GM21515 (cell line): Measurements from ENCODE around the gene C19orf53.

Source experiments
- ATAC-seq: cut with Tn5 transposase; IDR thresholded peaks from one replicate; pipeline ENCODE4 v1.9.1; 2021; ENCODE audit not compliant: unreplicated experiment

C19orf53 gene

DNA sequence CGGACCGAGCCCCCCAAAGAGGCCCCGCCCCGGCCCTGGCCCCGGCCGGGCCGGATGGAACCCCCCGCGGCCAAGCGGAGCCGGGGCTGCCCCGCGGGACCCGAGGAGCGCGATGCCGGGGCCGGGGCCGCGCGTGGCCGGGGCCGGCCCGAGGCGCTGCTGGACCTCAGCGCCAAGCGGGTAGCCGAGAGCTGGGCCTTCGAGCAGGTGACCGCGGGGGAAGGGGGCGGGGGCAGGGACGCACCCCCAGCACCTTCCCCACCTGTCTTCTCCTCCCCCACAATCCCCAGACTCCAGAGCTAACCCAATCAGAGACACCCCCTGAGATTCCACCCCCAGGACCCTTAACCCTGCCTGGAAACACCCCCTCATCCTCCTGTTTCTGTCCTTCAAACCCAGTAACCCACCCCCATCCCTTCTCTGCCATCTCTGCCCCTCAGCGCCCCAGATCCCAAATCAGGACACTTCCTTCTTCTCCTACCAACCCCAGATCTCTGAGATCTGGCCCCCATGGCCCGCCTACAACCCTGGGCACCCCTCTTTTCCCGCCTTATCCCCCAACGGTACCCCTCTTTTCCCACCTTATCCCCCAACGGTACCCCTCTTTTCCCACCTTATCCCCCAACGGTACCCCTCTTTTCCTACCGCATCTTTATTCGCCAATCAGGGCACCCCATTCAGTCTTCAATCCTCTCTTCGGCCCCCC lies 21.5 kb downstream of the C19orf53 start:
- peak; percentile 38 for ATAC-seq

DNA sequence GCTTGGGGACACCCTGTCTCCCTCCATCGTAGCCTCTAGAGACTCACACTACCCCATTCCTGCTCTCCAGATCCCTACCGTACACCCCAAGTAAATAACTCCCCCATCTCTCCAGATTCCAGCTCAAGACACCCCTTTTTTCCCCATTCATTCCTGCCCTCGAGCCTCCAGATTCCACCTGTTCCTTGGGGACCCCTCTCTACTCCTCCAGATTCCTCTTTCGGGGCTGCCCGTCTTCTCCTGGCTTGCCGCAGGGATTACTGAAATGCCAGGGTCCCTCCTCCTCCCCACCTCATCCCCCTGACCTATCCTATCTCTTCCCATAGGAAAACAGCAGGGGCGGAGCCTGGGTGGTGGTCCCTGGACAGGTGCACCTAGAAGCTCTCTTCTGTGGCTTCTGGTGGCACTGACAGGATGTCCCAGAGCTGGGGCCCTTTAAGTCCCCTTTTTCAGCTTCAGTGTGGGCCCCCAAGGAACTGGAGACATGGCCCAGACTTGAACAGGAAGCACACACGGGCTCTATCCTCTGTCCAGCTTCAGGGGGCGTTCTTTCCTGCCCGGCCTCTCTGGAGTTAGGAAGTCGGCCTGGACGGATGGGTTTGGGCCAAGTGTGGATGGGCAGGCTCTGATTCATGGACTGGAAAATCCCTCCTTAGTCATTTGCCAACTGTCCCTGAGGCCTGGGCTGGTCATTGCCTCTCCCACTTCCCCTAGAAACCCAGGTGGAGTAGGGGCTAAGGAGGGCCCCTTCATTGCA lies 22.2 kb downstream of the C19orf53 start:
- no peak for ATAC-seq

GRCh38 chr19:13797058-13797440 lies 22.8 kb downstream of the C19orf53 start:
- no peak for ATAC-seq

GRCh38 chr19:13797870-13798269 lies 23.6 kb downstream of the C19orf53 start:
- no peak for ATAC-seq

DNA sequence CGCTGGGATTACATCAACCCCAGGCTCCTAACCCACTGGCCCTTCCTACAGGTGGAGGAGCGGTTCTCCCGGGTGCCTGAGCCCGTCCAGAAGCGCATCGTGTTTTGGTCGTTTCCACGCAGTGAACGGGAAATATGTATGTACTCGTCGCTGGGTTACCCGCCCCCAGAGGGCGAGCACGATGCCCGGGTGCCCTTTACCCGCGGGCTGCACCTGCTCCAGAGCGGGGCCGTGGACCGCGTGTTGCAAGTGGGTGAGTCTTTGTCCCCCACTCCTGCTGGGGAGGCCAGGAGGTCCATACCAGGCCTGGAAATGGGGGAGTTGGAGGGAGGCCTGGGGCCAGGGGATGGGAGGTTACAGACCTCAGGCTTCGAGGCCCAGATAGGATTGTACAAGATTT lies 25.4 kb downstream of the C19orf53 start:
- ATAC-seq, result no peak

- ATAC-seq, result no peak
Measured at GRCh38 chr19:13803038-13803437, 28.8 kb downstream of the C19orf53 start.

DNA sequence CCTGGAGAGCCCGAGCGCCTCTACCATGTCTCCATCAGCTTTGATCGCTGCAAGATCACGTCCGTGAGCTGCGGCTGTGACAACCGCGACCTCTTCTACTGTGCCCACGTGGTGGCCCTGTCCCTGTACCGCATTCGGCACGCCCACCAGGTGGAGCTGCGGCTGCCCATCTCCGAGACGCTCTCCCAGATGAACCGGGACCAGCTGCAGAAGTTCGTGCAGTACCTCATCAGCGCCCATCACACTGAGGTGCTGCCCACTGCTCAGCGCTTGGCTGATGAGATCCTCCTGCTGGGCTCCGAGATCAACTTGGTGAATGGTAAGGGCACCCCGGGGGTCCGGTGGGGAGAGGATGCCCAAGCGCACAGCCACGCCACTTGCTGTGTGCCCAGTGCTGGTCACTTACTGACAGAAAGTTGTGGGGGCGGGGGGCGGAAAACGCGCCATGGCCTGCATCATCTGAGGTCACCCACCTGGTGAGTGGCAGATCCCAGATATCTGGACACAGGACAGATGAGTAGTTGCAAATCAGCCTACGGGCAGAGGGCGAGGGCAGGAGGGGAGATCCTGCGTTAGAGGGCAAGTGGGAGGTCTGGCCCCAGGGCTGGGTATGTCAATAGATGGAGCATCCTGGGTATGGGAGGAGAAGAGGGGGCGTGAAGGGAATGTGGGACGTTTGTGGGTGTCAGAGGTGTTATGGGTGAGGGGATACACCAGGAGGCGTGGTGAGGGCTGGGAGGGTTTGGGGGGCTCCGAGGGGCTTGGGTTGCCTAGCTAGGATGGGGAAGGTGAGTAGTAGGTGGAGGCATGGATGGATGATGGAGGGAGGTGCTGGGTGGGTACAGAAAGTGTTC lies 30.8 kb downstream of the C19orf53 start:
- ATAC-seq, result no peak

- ATAC-seq, result no peak
Measured at GRCh38 chr19:13806728-13807127, 32.5 kb downstream of the C19orf53 start.

GRCh38 chr19:13807421-13808021 lies 33.3 kb downstream of the C19orf53 start:
- ATAC-seq, result no peak

GRCh38 chr19:13808856-13809255 lies 34.6 kb downstream of the C19orf53 start:
- no peak for ATAC-seq

DNA sequence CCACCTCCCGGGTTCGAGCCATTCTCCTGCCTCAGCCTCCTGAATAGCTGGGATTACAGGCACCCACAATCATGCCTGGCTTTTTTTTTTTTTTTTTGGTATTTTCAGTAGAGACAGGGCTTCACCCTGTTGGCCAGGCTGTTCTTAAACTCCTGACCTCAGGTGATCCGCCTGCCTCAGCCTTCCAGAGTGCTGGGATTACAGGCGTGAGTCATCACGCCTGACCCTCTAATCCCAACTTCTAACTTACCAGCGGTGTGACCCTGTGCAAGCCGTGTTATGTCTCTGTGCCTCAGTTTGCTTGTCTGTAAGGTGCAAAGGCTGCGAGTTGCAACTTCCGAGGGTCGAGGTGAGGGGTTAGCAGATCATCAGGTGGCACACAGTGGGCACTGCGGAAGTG lies 38.3 kb downstream of the C19orf53 start:
- ATAC-seq, result no peak

DNA sequence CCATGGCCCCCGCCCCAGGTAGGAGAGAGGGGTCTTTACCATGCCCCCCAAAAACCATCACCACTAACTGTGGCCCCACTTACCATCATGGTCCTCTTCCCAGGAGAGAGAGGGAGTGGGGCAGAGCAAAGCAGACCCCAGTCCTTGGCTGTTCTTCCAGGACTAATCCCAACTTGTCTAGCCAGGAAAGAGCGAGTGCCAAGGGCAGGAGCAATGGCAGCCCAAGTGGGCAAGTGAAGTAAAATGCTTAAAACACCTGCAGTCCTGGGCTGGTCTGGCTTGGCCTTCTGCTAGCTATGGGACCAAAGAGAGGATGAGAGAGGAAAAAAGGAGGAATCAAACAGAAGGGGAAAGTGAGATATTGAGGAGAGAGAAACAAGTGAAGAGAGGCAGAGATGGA lies 38.9 kb downstream of the C19orf53 start:
- no peak for ATAC-seq

DNA sequence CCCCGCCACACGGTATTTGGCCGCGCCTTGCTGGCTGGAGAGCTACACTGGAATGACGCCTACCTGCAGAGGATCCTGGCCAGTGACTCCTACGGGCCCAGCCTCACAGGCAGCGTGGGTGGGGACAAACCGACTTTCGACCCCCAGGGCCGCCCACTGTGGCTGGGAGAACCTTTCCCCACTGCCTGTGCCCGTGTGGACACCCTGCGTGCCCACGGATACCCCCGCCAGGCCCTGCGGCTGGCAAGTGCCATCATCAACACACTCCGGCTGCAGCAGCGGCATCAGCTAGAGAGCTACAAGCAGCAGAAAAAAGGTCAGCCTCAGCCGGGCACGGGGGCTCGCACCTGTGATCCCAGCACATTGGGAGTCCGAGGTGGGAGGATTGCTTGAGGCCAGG lies 40.3 kb downstream of the C19orf53 start:
- ATAC-seq, result no peak

DNA sequence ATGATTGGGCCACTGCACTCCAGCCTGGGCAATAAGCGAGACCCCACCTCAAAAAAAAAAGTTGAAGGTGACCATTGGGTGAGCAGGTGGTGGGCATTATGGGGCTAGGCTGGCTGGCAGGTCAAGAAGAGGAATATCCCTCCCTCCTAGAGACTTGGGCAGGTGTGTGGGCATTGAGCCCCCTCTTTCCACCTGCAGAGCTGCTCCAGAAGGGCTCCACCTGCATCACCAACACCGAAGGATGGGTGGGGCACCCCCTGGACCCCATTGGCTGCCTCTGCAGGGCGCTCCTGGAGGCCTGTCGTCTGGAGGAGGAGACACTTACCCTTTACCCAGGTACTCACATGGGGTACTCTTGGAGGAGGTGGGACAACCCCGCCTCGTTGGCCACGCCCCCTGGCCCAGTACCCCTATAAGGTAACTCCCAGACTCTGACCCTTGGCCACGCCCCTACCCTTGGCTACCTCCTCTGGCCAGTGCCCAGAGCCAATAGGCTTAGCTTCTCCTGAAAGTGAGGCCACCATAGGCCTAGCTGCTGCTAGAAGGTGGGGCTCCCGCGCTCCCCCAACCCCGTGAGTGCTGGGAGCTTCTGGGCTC lies 42.9 kb downstream of the C19orf53 start:
- no peak for ATAC-seq

DNA sequence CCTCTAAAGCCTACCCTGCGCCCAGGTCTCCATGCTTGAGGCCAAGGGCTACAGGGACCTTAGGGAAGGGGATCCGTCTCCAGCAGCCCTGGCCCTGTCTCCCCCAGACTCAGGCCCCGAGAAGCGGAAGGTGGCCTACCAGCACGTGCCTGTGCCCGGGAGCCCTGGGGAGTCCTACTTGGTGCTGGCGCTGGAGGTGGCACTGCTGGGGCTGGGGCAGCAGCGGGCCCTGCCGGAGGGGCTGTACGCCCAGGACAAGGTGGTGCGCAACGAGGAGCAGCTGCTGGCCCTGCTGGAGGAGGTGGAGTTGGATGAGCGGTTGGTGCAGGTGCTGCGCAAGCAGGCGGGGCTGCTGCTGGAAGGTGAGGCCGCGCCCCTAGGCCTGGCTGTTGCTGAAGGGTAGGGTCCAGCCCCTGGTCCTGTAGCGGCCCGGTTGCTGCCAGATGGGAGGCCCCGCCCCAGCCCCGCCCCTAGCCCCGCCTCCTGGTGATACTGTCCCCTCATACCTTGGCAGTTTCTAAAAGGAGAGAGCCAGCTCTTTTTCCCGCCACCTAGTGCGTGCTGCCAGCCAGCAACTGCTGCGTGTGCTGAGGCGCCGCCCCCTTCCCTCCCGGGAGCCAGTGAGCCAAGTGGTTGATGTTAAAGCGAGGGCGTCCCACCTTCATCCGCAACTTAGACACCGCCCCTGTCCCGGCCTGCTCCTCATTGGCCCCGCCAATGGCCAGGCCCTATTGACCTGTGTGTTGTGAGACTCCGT lies 43.5 kb downstream of the C19orf53 start:
- ATAC-seq, result no peak

GRCh38 chr19:13819238-13819637 lies 45.0 kb downstream of the C19orf53 start:
- no peak for ATAC-seq

GRCh38 chr19:13821292-13821691 lies 47.0 kb downstream of the C19orf53 start:
- no peak for ATAC-seq

DNA sequence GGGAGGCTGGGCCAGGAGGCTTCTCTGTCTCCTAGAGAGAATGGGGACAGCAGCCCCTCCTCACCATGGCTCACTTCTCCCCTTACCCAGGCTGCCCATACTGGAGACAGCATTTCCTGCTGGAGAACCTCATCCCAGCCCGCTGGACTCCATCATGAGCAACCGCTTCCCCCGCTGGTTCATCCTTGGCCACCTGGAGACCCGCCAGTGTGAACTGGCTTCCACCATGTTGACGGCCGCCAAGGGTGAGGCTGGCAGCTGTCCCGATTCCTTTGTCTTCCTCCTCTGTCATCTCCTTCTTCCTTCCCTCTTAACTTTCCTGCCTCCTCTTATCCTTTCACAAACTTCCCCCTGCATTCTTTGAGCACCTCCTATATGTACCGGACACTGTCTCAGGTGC lies 49.0 kb downstream of the C19orf53 start:
- no peak for ATAC-seq

DNA sequence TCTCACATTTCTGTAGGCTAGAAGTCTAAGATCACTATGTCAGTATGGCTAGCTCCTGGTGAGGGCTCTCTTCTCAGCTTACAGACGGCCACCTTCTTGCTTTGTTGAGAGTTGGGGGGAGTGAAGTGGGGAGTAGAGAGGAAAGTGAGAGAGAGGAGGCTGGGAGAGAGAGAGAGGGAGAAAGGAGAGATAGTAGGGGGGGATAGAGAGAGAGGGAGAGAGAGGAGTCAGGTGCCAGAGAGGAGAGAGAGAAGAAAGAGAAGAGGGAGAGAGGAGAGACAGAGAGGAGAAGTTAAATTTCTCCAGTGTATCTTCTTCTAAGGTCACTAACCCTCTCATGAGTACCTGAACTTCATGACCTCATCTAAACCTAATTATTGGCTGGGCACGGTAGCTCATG lies 49.6 kb downstream of the C19orf53 start:
- ATAC-seq, result no peak

GRCh38 chr19:13824703-13825102 lies 50.4 kb downstream of the C19orf53 start:
- no peak for ATAC-seq
